Activated CD4-positive, alpha-beta T cell treated with anti-CD3 and anti-CD28 coated beads for 4 hours (primary cell): ENCODE measurements around the gene ZNF653.
"Not testable (repeated sequence)": the region's sequence is repeated elsewhere in the genome, so short reads cannot be mapped to it uniquely, and the experiment has no call there.

Experiments used
- DNase-seq, 2 donors: peaks; one replicate each; pipeline ENCODE4 v3.0.0-alpha.2; 2020

Gene ZNF653

DNA sequence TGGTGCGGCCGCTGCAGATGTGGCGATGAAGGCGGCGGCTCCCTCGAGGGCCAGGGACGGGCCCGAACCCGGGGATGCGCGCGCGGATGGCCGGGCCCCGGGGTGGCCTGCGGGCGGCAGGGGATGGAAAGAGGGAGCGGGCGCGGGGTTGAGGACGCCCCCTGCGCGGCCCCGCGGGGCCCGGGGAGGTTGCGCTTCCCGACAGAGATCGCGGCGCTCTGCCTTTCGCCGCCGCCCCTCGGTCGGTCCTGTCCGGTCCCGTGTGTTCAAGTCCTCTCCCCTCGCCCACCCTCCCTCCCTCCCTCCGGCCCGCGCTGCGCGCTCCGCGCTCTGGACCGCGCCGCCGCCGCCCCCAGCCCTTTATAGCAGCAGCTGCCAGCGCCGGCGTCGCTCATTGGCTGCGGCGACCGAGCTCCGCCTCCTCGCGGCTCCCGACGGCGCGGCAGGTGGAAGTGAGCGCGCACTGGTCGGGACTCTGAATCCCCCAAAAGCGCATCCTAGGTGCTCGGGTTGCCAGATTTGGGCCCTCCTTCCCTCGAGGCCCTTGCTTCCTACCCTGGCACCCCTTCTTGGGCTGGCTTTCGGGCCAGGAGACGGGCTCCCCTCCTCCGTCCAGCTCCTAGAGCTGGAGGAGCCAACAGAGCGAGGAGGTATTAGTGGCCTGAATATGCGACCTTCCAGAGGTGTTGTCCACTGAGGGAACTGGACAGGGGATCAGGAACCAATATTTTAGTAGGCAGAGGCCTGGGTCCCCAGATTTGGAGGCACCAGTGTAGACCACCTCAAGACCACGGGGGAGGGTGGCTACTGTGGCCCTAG, 24.7 kb downstream of the ZNF653 start, which contains the start of gene ELAVL3:
Gene ELAVL3, minus strand, starts transcription at position 332 of the 819 bp plus-strand sequence. CDS start 438 bp downstream, outside the sequence.
- no peak for DNase-seq

GRCh38 chr19:11479898-11480714, 25.5 kb downstream of the ZNF653 start:
- no peak for DNase-seq

DNA sequence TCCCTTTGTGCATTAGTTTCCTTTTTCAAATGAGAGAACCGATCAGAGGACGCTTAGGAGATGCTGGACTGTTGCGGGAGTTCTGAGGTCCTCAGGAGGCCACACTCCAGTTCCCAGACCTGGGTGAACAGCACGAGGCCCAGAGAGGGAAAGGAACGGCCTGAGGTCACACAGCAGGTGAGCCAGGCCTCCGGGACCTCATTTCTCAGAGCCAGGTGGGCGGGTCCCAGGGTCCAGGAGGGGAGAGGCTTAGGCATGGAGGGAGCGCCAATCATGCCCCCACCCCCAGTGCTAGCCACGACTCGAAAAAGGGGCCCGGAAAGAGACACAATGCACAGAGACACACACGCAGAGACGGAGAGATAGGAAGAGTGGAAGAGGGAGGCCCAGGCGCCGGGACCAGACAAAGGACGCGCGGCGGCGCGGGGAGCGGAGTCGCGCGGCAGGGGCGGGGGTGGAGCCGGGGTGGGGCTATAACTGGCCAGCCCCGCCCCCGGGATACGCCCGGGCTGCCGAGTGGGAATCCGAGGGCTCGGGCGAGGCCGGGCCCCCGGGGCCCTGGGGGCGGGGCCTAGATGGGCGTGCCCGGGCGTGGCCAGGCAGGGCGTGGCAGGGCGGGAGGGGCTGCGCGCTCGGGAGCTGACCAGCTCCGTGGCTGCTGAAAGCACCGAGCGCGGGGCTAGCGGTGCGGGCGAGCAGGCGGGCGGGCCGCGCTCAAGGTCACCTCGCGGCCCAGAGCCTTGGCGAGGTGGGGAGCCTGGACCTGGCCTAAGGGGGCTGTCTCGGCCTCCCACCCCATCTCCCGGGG, 26.3 kb downstream of the ZNF653 start:
- no peak for DNase-seq

- DNase-seq: no peak
Observed at GRCh38 chr19:11478167-11479089, 27.2 kb downstream of the ZNF653 start.

DNA sequence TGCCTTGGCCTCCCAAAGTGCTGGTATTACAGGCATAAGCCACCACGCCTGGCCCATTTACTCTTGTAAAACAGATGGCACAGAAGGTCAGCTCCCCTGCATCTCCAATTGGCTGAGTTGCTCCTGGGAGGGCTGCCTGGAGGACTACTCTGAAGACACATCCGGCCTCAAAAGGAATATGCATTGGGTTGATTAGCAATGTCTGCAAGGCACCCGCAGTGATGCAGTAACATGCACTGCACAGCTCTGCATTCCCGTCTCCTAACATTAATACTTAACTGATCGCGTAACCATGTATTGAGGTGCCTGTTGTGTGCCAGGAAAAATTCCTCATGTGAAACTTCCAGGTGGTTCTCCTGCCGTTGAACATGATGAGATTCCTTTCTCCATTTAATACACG, 29.8 kb downstream of the ZNF653 start:
- no peak for DNase-seq

- DNase-seq: not testable (repeated sequence)
Observed at GRCh38 chr19:11475343-11475742, 30.3 kb downstream of the ZNF653 start.

- DNase-seq: no peak
Observed at GRCh38 chr19:11473725-11474124, 31.9 kb downstream of the ZNF653 start.

- DNase-seq: not testable (repeated sequence)
Observed at GRCh38 chr19:11468266-11468845, 37.3 kb downstream of the ZNF653 start.

GRCh38 chr19:11465600-11465999, 40.0 kb downstream of the ZNF653 start:
- DNase-seq: no peak

DNA sequence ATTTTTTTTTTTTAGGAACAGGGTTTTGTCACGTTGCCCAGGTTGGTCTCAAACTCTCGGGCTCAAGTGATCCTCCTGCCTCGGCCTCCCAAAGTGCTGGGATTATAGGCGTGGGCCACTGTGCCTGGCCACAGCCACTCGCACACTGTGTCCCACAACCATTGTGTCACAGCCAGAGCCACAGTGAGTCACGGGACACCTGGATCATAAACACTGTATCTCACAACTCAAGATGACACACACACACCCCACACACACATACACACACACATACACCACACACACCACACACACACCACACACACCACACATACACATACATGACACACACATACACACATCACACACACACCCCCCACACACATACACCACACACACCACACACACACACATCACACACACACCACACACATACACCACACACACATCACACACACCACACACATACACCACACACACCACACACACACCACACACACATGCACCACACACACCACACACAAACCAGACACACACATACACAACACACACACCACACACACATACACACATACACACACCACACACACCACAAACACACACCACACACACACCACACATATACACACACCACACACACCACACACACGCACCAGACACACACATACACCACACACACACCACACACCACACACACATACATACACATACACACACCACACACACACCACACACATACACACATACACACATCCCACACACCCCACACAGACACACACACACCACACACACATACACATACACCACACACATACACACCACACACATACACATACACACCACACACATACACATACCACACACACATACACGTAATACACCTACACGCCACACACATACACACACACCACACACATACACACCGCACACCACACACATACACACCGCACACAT, 41.0 kb downstream of the ZNF653 start:
- no peak for DNase-seq

DNA sequence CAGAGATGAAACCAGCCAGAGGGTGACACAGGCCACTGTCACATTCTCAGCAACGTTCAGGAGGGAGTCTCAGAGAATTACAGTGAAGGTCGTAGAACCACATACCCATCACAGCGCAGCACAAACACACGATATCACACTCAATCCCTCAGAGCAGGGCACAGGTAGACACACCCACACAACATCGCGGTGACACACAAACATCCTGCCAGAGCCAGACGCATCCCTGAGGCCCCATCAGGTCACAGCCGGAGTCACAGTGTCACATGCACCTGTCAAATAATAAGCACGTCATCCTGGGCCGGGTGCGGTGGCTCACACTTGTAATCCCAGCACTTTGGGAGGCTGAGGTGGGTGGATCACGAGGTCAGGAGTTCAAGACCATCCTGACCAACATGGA, 42.2 kb downstream of the ZNF653 start:
- DNase-seq: no peak

DNA sequence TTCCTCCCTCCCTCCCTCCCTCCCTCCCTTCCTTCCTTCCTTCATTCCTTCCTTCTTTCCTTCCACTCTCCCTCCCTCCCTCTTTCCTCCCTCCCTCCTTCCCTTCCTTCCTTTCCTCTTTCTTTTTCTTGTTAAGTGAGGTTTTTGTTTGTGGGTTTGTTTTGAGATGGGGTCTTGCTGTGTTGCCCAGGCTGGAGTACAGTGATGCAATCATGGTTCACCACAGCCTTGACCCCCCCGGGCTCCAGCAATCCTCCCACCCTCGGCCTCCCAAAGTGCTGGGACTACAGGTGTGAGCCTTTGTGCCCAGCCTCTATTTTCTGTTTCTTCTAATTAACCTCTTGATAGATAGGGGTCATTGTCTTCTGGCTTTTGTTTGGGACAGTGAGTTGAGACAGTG, 44.2 kb downstream of the ZNF653 start:
- DNase-seq: no peak

DNA sequence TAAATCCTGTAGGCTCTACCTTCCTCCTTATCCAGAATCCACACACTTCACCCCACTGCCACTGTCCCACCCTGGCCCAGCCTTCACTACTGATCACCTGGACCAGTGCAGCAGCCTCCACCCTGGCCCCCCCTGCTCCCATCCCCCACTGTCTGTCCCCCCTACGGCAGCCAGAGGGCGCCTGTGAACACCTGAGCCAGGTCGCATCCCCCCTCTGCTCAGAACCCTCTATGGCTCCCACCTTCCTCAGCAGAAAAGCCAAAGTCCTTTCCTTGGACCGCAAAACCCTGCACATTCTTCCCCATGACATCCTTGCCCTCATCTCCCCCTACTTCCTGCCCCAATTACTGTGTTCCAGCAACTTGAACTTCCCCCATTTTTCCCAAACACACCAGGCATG, 45.4 kb downstream of the ZNF653 start:
- no peak for DNase-seq

- not testable (repeated sequence) for DNase-seq
Observed at GRCh38 chr19:11458912-11459311, 46.7 kb downstream of the ZNF653 start.

GRCh38 chr19:11458236-11458900, 47.3 kb downstream of the ZNF653 start:
- no peak for DNase-seq

- DNase-seq: no peak
Observed at GRCh38 chr19:11457831-11458230, 47.8 kb downstream of the ZNF653 start.

- no peak for DNase-seq
Observed at GRCh38 chr19:11457115-11457514, 48.5 kb downstream of the ZNF653 start.

DNA sequence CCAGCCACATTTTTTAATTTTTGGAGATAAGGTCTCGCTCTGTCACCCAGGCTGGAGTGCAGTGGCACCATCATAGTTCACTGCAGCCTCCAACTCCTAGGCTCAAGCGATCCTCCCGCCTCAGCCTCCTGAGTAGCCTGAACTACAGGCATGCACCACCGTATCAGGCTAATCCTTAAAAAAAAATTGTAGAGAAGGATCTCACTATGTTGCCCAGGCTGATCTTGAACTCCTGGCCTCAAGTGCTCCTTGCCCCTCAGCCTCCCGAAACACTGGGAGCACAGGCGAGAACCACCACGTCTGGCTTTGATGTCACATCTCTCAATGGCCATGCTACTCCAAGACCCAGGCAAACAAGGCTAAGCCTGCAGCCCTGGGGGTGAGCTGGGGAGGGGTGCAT, 49.0 kb downstream of the ZNF653 start:
- no peak for DNase-seq

- DNase-seq: not testable (repeated sequence)
Observed at GRCh38 chr19:11455233-11455554, 50.4 kb downstream of the ZNF653 start.
